ENCODE results near the gene HOGA1. TPM values are rescaled to one million over a fixed set of nuclear protein-coding genes. Genes with fewer than 3 reads are reported as not detected.

The HOGA1 gene
- total and polyA plus RNA-seq, 8 donors = 0.85 to 2.2 (median 1.3) TPM

DNA sequence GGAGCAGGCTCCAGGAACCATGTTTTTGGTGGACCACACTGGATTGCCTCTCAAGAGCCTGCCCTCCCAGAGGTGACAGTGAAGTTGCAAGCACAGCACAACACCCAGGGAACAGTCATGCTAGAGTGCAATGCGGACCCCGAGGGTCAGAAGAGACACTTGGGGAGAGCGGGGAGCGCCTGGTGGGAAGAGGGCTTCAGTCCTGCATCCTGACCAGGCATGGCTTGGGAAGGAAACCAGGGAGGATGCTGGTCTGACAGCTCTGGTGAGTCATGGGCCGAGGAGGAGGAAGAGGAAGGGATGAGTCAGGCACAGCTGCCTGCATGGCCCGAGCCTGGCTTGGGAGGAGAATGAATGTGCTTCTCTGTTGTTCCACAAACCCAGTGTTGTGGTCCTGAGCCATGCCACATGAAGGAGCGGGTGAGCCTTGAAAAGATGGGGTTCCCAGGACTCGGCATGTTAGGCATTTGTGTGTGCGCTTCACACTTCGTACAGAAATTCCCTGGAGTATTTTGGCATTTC lies 41.1 kb upstream of the HOGA1 start:
- peaks cover 34 to 66% of the 10 kb centered on the region in 2 donors for H3K4me1 ChIP-seq
- intact Hi-C loops (cut with DNase I) = no loop called here
- TF ChIP-seq CTCF (IDR thresholded peaks at IDR 0.05) = no peak

GRCh38 chr10:97546456-97547270 lies 37.5 kb upstream of the HOGA1 start:
- H3K27ac ChIP-seq = no peak overlapping the region
- TF ChIP-seq CTCF (IDR thresholded peaks at IDR 0.05) = no peak
- ATAC-seq = no peak
- H3K9me3 ChIP-seq = no peaks in the 10 kb centered on the region
- H3K36me3 ChIP-seq = no peaks in the 10 kb centered on the region
- no peak overlapping the region for H3K4me3 ChIP-seq
- intact Hi-C loops (cut with DNase I) = no loop called here
- H3K4me1 ChIP-seq = peaks cover 24 to 50% of the 10 kb centered on the region in 2 donors
- no peaks in the 10 kb centered on the region for H3K27me3 ChIP-seq
- peak in 1 of 4 donors; percentile 22 for DNase-seq

More for the DNA sequence above, 41.1 kb upstream of the HOGA1 start:
- H3K4me3 ChIP-seq = no peak overlapping the region
- DNase-seq = peak in 2 of 4 donors; percentile 89 to 91
- peak; percentile 85 for ATAC-seq
- H3K27ac ChIP-seq = peak overlapping the region; percentile 87 to 92
- no peaks in the 10 kb centered on the region for H3K9me3 ChIP-seq
- H3K27me3 ChIP-seq = no peaks in the 10 kb centered on the region
- H3K36me3 ChIP-seq = no peaks in the 10 kb centered on the region

DNA sequence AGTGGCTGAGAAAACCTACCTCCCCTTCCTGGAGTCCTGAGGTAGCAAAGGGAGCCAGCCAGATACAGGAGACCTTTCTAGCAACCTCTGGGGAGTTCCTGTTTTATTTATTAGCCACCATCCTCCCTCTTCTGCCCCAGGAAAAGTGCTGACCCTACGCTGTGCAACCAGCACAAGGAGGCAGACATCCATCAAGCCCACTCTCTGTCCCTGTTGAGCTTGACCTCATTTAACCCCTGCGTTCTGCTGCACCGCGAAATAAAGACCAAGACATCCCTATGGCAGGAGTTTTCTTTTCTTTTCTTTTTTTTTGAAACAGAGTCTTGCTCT lies 37.0 kb upstream of the HOGA1 start:
- H3K9me3 ChIP-seq = no peaks in the 10 kb centered on the region
- H3K36me3 ChIP-seq = no peaks in the 10 kb centered on the region
- intact Hi-C loops (cut with DNase I) = no loop called here
- H3K4me3 ChIP-seq = no peak overlapping the region
- no peaks in the 10 kb centered on the region for H3K27me3 ChIP-seq
- DNase-seq = peak in 1 of 4 donors; percentile 23
- ATAC-seq = no peak
- no peak for TF ChIP-seq CTCF (IDR thresholded peaks at IDR 0.05)
- H3K4me1 ChIP-seq = peaks cover 21 to 45% of the 10 kb centered on the region in 2 donors
- H3K27ac ChIP-seq = no peak overlapping the region

- H3K4me1 ChIP-seq = peaks cover 13 to 37% of the 10 kb centered on the region in 2 donors
- intact Hi-C loops (cut with DNase I) = no loop called here
- no peak overlapping the region for H3K4me3 ChIP-seq
These were observed 36.2 kb upstream of the HOGA1 start for GRCh38 chr10:97547962-97548361.

More at GRCh38 chr10:97547962-97548361, 36.2 kb upstream of the HOGA1 start:
- ATAC-seq (no peak), DNase-seq (peak in 1 of 4 donors; percentile 7)
- Histone ChIP-seq H3K27me3 (no peaks in the 10 kb centered on the region), H3K36me3 (no peaks in the 10 kb centered on the region), H3K9me3 (no peaks in the 10 kb centered on the region), H3K27ac (no peak overlapping the region)
- no peak for TF ChIP-seq CTCF (IDR thresholded peaks at IDR 0.05)

Data from left lung (tissue), 10 donors.